Endothelial cell of umbilical vein (primary cell): ENCODE results near the gene GRB2.

ENCODE experiments used
- CTCF ChIP-seq, 2 donors: IDR thresholded peaks; 1 replicate in 1 of 2; 2 replicates in 1 of 2; pipeline ENCODE4 v1.5.1; 2011; ENCODE audit warnings: low read length in 2 of 2, mild to moderate bottlenecking in 2 of 2, moderate library complexity in 2 of 2, control low read depth in 1 of 2, inconsistent platforms in 1 of 2, low read depth in 1 of 2; ENCODE audit not compliant: insufficient read depth in 1 of 2; ENCODE audit errors: extremely low read depth in 1 of 2
- EZH2 ChIP-seq: IDR thresholded peaks from 2 replicates; pipeline ENCODE4 v1.6.1; 2012; ENCODE audit warnings: borderline replicate concordance, low read depth, mild to moderate bottlenecking, moderate library complexity, low read length, inconsistent platforms; ENCODE audit not compliant: severe bottlenecking
- FOS ChIP-seq: IDR thresholded peaks from 2 replicates; pipeline ENCODE4 v1.6.1; 2011; ENCODE audit warnings: mild to moderate bottlenecking, low read length, moderate library complexity, borderline replicate concordance; ENCODE audit not compliant: insufficient read depth
- GATA2 ChIP-seq: IDR thresholded peaks from 2 replicates; pipeline ENCODE4 v1.7.0; 2011; ENCODE audit warnings: low read depth, mild to moderate bottlenecking, moderate library complexity, mixed read lengths, low read length; ENCODE audit not compliant: insufficient read length, insufficient read depth
- JUN ChIP-seq: IDR thresholded peaks from 2 replicates; pipeline ENCODE4 v1.6.1; 2011; ENCODE audit warnings: borderline replicate concordance, low read depth; ENCODE audit not compliant: insufficient read length, insufficient read depth
- MAX ChIP-seq: IDR thresholded peaks from 2 replicates; pipeline ENCODE4 v1.6.1; 2011; ENCODE audit not compliant: insufficient read depth, insufficient read length
- MYC ChIP-seq: IDR thresholded peaks from one replicate; pipeline ENCODE4 v1.6.1; 2011; ENCODE audit warnings: mild to moderate bottlenecking, low read depth, low read length
- POLR2A ChIP-seq: IDR thresholded peaks from 2 replicates; pipeline ENCODE4 v1.6.1; 2012; ENCODE audit warnings: low read depth, mild to moderate bottlenecking, control low read depth, low read length
- POLR2AphosphoS5 ChIP-seq: IDR thresholded peaks from 2 replicates; pipeline ENCODE4 v1.6.1; 2012; ENCODE audit warnings: low read depth, mild to moderate bottlenecking, control low read depth, low read length, moderate library complexity; ENCODE audit not compliant: insufficient read depth

- TF ChIP-seq POLR2AphosphoS5 (no peak), CTCF (IDR thresholded peaks at IDR 0.05; ENCODE audit: extremely low read depth in 1 of 2, insufficient read depth in 1 of 2, low read depth in 1 of 2, low read length in 2 of 2) (no peak), MAX (no peak), EZH2 (no peak), POLR2A (no peak), JUN (no peak), FOS (no peak), MYC (no peak), GATA2 (no peak)
Observed at GRCh38 chr17:75383842-75384195, 21.7 kb downstream of the GRB2 start.
